Measurements from ENCODE around the gene STN1. TPM values are rescaled to one million over a fixed set of nuclear protein-coding genes. Genes with fewer than 3 reads are reported as not detected.

The STN1 gene
- total and polyA plus RNA-seq, 2 of the 8 experiments (the other 6 are each of a cell fraction or from before 2014, with no cell fraction given), result 10.1 to 12.4 TPM

DNA sequence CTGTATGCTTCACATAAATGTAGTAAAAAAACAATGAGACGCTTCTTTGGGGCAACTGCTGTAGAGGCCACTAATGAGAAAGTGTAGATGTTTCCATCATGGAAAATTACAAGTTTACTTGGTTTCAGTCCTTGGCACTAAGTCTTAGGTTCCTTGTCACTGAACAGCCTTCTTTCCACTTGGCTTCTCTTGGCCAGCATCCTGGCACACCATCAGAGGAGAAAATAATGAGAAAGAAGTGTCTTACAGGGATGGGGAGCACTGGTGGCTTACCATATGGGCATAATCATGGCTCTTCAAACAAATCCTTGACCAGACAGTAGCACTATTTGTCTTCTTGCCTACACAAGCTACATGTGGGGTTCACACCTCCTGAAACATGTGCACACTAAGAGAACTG, 40.1 kb downstream of the STN1 start (continued):
- TF ChIP-seq, protein P1, sequence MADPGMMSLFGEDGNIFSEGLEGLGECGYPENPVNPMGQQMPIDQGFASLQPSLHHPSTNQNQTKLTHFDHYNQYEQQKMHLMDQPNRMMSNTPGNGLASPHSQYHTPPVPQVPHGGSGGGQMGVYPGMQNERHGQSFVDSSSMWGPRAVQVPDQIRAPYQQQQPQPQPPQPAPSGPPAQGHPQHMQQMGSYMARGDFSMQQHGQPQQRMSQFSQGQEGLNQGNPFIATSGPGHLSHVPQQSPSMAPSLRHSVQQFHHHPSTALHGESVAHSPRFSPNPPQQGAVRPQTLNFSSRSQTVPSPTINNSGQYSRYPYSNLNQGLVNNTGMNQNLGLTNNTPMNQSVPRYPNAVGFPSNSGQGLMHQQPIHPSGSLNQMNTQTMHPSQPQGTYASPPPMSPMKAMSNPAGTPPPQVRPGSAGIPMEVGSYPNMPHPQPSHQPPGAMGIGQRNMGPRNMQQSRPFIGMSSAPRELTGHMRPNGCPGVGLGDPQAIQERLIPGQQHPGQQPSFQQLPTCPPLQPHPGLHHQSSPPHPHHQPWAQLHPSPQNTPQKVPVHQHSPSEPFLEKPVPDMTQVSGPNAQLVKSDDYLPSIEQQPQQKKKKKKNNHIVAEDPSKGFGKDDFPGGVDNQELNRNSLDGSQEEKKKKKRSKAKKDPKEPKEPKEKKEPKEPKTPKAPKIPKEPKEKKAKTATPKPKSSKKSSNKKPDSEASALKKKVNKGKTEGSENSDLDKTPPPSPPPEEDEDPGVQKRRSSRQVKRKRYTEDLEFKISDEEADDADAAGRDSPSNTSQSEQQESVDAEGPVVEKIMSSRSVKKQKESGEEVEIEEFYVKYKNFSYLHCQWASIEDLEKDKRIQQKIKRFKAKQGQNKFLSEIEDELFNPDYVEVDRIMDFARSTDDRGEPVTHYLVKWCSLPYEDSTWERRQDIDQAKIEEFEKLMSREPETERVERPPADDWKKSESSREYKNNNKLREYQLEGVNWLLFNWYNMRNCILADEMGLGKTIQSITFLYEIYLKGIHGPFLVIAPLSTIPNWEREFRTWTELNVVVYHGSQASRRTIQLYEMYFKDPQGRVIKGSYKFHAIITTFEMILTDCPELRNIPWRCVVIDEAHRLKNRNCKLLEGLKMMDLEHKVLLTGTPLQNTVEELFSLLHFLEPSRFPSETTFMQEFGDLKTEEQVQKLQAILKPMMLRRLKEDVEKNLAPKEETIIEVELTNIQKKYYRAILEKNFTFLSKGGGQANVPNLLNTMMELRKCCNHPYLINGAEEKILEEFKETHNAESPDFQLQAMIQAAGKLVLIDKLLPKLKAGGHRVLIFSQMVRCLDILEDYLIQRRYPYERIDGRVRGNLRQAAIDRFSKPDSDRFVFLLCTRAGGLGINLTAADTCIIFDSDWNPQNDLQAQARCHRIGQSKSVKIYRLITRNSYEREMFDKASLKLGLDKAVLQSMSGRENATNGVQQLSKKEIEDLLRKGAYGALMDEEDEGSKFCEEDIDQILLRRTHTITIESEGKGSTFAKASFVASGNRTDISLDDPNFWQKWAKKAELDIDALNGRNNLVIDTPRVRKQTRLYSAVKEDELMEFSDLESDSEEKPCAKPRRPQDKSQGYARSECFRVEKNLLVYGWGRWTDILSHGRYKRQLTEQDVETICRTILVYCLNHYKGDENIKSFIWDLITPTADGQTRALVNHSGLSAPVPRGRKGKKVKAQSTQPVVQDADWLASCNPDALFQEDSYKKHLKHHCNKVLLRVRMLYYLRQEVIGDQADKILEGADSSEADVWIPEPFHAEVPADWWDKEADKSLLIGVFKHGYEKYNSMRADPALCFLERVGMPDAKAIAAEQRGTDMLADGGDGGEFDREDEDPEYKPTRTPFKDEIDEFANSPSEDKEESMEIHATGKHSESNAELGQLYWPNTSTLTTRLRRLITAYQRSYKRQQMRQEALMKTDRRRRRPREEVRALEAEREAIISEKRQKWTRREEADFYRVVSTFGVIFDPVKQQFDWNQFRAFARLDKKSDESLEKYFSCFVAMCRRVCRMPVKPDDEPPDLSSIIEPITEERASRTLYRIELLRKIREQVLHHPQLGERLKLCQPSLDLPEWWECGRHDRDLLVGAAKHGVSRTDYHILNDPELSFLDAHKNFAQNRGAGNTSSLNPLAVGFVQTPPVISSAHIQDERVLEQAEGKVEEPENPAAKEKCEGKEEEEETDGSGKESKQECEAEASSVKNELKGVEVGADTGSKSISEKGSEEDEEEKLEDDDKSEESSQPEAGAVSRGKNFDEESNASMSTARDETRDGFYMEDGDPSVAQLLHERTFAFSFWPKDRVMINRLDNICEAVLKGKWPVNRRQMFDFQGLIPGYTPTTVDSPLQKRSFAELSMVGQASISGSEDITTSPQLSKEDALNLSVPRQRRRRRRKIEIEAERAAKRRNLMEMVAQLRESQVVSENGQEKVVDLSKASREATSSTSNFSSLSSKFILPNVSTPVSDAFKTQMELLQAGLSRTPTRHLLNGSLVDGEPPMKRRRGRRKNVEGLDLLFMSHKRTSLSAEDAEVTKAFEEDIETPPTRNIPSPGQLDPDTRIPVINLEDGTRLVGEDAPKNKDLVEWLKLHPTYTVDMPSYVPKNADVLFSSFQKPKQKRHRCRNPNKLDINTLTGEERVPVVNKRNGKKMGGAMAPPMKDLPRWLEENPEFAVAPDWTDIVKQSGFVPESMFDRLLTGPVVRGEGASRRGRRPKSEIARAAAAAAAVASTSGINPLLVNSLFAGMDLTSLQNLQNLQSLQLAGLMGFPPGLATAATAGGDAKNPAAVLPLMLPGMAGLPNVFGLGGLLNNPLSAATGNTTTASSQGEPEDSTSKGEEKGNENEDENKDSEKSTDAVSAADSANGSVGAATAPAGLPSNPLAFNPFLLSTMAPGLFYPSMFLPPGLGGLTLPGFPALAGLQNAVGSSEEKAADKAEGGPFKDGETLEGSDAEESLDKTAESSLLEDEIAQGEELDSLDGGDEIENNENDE (IDR thresholded peaks at IDR 0.05; ENCODE audit: insufficient replicate concordance, low read length), result no peak
- TF ChIP-seq ZNF274 (IDR thresholded peaks at IDR 0.05; ENCODE audit: borderline replicate concordance, extremely low read depth, low read length), result no peak
- no peak for TF ChIP-seq CHD1 (IDR thresholded peaks at IDR 0.05; ENCODE audit: low read depth, low read length)
- TF ChIP-seq CEBPB (IDR thresholded peaks at IDR 0.05; ENCODE audit: low read depth, low read length), result no peak
- no peak for TF ChIP-seq GABPA (IDR thresholded peaks at IDR 0.05; ENCODE audit: borderline replicate concordance, insufficient read depth, low read length)
- TF ChIP-seq, protein P2, sequence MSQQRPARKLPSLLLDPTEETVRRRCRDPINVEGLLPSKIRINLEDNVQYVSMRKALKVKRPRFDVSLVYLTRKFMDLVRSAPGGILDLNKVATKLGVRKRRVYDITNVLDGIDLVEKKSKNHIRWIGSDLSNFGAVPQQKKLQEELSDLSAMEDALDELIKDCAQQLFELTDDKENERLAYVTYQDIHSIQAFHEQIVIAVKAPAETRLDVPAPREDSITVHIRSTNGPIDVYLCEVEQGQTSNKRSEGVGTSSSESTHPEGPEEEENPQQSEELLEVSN (IDR thresholded peaks at IDR 0.05), result no peak
- no peak for TF ChIP-seq SIN3A (conservative IDR thresholded peaks at IDR 0.05 in 1 of 2, IDR thresholded peaks at IDR 0.05 in 1 of 2; ENCODE audit: low read depth in 1 of 2, low read length in 2 of 2)
- TF ChIP-seq CTBP2 (IDR thresholded peaks at IDR 0.05; ENCODE audit: borderline replicate concordance, insufficient read depth, insufficient read length, low read length), result no peak
- TF ChIP-seq, protein P3, sequence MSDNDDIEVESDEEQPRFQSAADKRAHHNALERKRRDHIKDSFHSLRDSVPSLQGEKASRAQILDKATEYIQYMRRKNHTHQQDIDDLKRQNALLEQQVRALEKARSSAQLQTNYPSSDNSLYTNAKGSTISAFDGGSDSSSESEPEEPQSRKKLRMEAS (IDR thresholded peaks at IDR 0.05), result no peak
- TF ChIP-seq SIRT6 (IDR thresholded peaks at IDR 0.05; ENCODE audit: low read length), result no peak
- no peak for TF ChIP-seq SP2 (IDR thresholded peaks at IDR 0.05; ENCODE audit: low read length)

All from H1 (cell line).